ENCODE data around the gene ATG4B.

Gene ATG4B

GRCh38 chr2:241620419-241620769 lies 17.1 kb upstream of the ATG4B start:
- H3K36me3 ChIP-seq, result peaks cover 22% of the 10 kb centered on the region
- no peak overlapping the region for H3K4me3 ChIP-seq (ENCODE audit: low read depth, low read length)
- no peak for TF ChIP-seq CTCF (IDR thresholded peaks at IDR 0.05; ENCODE audit: low read depth, low read length)
- H3K27me3 ChIP-seq, result no peaks in the 10 kb centered on the region
- no peaks in the 10 kb centered on the region for H3K9me3 ChIP-seq
- DNase-seq, result no peak
- peaks cover 17% of the 10 kb centered on the region for H3K4me1 ChIP-seq

GRCh38 chr2:241627675-241628074 lies 9.8 kb upstream of the ATG4B start:
- H3K9me3 ChIP-seq, result no peaks in the 10 kb centered on the region
- no peak for DNase-seq
- no peak for TF ChIP-seq CTCF (IDR thresholded peaks at IDR 0.05; ENCODE audit: low read depth, low read length)
- no peak overlapping the region for H3K4me3 ChIP-seq (ENCODE audit: low read depth, low read length)
- peaks cover 30% of the 10 kb centered on the region for H3K36me3 ChIP-seq
- no peaks in the 10 kb centered on the region for H3K27me3 ChIP-seq
- H3K4me1 ChIP-seq, result no peaks in the 10 kb centered on the region

- H3K36me3 ChIP-seq, result peaks cover 52% of the 10 kb centered on the region
- no peak for TF ChIP-seq CTCF (IDR thresholded peaks at IDR 0.05; ENCODE audit: low read depth, low read length)
- no peak overlapping the region for H3K4me3 ChIP-seq (ENCODE audit: low read depth, low read length)
- no peaks in the 10 kb centered on the region for H3K9me3 ChIP-seq
- H3K4me1 ChIP-seq, result no peaks in the 10 kb centered on the region
- H3K27me3 ChIP-seq, result no peaks in the 10 kb centered on the region
- DNase-seq, result no peak
Observed at GRCh38 chr2:241629762-241630435, 7.6 kb upstream of the ATG4B start.

GRCh38 chr2:241632478-241633325 lies 4.8 kb upstream of the ATG4B start:
- peaks cover 55% of the 10 kb centered on the region for H3K36me3 ChIP-seq
- H3K27me3 ChIP-seq, result no peaks in the 10 kb centered on the region
- no peaks in the 10 kb centered on the region for H3K4me1 ChIP-seq
- TF ChIP-seq CTCF (IDR thresholded peaks at IDR 0.05; ENCODE audit: low read depth, low read length), result no peak
- H3K9me3 ChIP-seq, result no peaks in the 10 kb centered on the region
- DNase-seq, result no peak
- no peak overlapping the region for H3K4me3 ChIP-seq (ENCODE audit: low read depth, low read length)

- Histone ChIP-seq H3K9me3 (no peaks in the 10 kb centered on the region), H3K4me1 (no peaks in the 10 kb centered on the region), H3K36me3 (peaks cover 55% of the 10 kb centered on the region), H3K27me3 (no peaks in the 10 kb centered on the region), H3K4me3 (ENCODE audit: low read depth, low read length) (no peak overlapping the region)
- no peak for TF ChIP-seq CTCF (IDR thresholded peaks at IDR 0.05; ENCODE audit: low read depth, low read length)
- no peak for DNase-seq
Observed at GRCh38 chr2:241633561-241633960, 3.9 kb upstream of the ATG4B start.

GRCh38 chr2:241635756-241636155 lies 1.7 kb upstream of the ATG4B start:
- no peaks in the 10 kb centered on the region for H3K9me3 ChIP-seq
- peak overlapping the region; percentile 90 for H3K4me3 ChIP-seq (ENCODE audit: low read depth, low read length)
- H3K36me3 ChIP-seq, result peaks cover 58% of the 10 kb centered on the region
- H3K4me1 ChIP-seq, result no peaks in the 10 kb centered on the region
- H3K27me3 ChIP-seq, result no peaks in the 10 kb centered on the region
- no peak for TF ChIP-seq CTCF (IDR thresholded peaks at IDR 0.05; ENCODE audit: low read depth, low read length)
- no peak for DNase-seq
